CD14-positive monocyte (primary cell): ENCODE results near the gene PTPN9. TPM values are rescaled to one million over a fixed set of nuclear protein-coding genes. Genes with fewer than 3 reads are reported as not detected.

Experiments
- DNase-seq, 3 donors: peaks; one replicate each; pipeline ENCODE4 v3.0.0-alpha.2; 2011 to 2022
- H2AFZ ChIP-seq: 2 replicates; pipeline ENCODE4 v1.6.0; 2012; ENCODE audit warnings: mild to moderate bottlenecking, low read depth, low read length, inconsistent platforms; ENCODE audit not compliant: insufficient read depth, poor library complexity, severe bottlenecking
- H3K27ac ChIP-seq, 2 donors: 1 replicate in 1 of 2; 2 replicates in 1 of 2; pipeline ENCODE4 v1.5.1; 2012 to 2013; ENCODE audit warnings: low read length in 2 of 2, control low read depth in 1 of 2, inconsistent platforms in 1 of 2, low read depth in 1 of 2, mild to moderate bottlenecking in 1 of 2
- H3K27me3 ChIP-seq, 2 donors: one replicate each; pipeline versions ENCODE4 v1.6.0 to v1.6.1; 2011 to 2013; ENCODE audit warnings: low read length in 2 of 2; ENCODE audit not compliant: control insufficient read depth in 2 of 2, insufficient read depth in 2 of 2
- H3K36me3 ChIP-seq, 2 donors: replicated peaks in 1 of 2; 1 replicate in 1 of 2; 2 replicates in 1 of 2; pipeline versions ENCODE4 v1.5.1 to v1.6.1; 2012 to 2013; ENCODE audit warnings: low read length in 2 of 2, control low read depth in 1 of 2, inconsistent platforms in 1 of 2, mild to moderate bottlenecking in 1 of 2; ENCODE audit not compliant: insufficient read depth in 2 of 2, control insufficient read depth in 1 of 2
- H3K4me1 ChIP-seq, 2 donors: 1 replicate in 1 of 2; 2 replicates in 1 of 2; pipeline versions ENCODE4 v1.5.1 to v1.6.1; 2012 to 2013; ENCODE audit warnings: low read length in 2 of 2, control low read depth in 1 of 2, inconsistent platforms in 1 of 2, mild to moderate bottlenecking in 1 of 2, moderate library complexity in 1 of 2; ENCODE audit not compliant: insufficient read depth in 2 of 2, control insufficient read depth in 1 of 2
- H3K4me2 ChIP-seq: replicated peaks from 2 replicates; pipeline ENCODE3; 2012; ENCODE audit warnings: low read length, moderate library complexity, mild to moderate bottlenecking; ENCODE audit not compliant: poor library complexity, severe bottlenecking; ENCODE audit errors: extremely low read depth
- H3K4me3 ChIP-seq, 3 experiments: fragments of 200-600 bp in 1 of 3; sonication (generic) in 1 of 3; replicated peaks in 1 of 3; 1 replicate in 2 of 3; 2 replicates in 1 of 3; pipeline ENCODE4 v1.5.1; 2011 to 2013; ENCODE audit warnings: low read length in 3 of 3, mild to moderate bottlenecking in 3 of 3, control low read depth in 2 of 3, low read depth in 2 of 3, inconsistent platforms in 1 of 3, moderate library complexity in 1 of 3
- H3K79me2 ChIP-seq: 2 replicates; pipeline ENCODE4 v1.6.0; 2012; ENCODE audit warnings: mild to moderate bottlenecking, control low read depth, inconsistent platforms, low read length, moderate library complexity; ENCODE audit not compliant: insufficient read depth
- H3K9ac ChIP-seq: 2 replicates; pipeline ENCODE4 v1.6.0; 2017; ENCODE audit warnings: low read length, mild to moderate bottlenecking; ENCODE audit not compliant: insufficient read depth, poor library complexity, severe bottlenecking
- H3K9me3 ChIP-seq, 2 donors: replicated peaks in 1 of 2; 1 replicate in 1 of 2; 2 replicates in 1 of 2; pipeline versions ENCODE4 v1.5.1 to v1.6.1; 2012 to 2013; ENCODE audit warnings: low read length in 2 of 2, control low read depth in 1 of 2; ENCODE audit not compliant: control insufficient read depth in 1 of 2, insufficient read depth in 1 of 2
- H4K20me1 ChIP-seq: 2 replicates; pipeline ENCODE4 v1.6.0; 2012; ENCODE audit warnings: mild to moderate bottlenecking, low read length, control low read depth, moderate library complexity; ENCODE audit not compliant: insufficient read depth
- H3K27ac Mint-ChIP-seq, 7 donors: one replicate each; pipeline ENCODE4 v1.8.0; 2020; ENCODE audit warnings: mild to moderate bottlenecking in 7 of 7, mixed read lengths in 7 of 7, moderate library complexity in 6 of 7, inconsistent platforms in 2 of 7
- H3K27me3 Mint-ChIP-seq, 3 donors: one replicate each; pipeline ENCODE4 v1.8.0; 2021 to 2022; ENCODE audit warnings: low read depth in 3 of 3, mild to moderate bottlenecking in 3 of 3, mixed read lengths in 3 of 3, moderate library complexity in 3 of 3, inconsistent platforms in 1 of 3
- H3K36me3 Mint-ChIP-seq, 2 donors: one replicate each; pipeline ENCODE4 v1.8.0; 2020; ENCODE audit warnings: mixed read lengths in 2 of 2, inconsistent platforms in 1 of 2, mild to moderate bottlenecking in 1 of 2
- H3K4me1 Mint-ChIP-seq: one replicate; pipeline ENCODE4 v1.8.0; 2020; ENCODE audit warnings: mild to moderate bottlenecking, mixed read lengths
- H3K4me3 Mint-ChIP-seq, 2 donors: one replicate each; pipeline ENCODE4 v1.8.0; 2020; ENCODE audit warnings: mild to moderate bottlenecking in 2 of 2, mixed read lengths in 2 of 2, moderate library complexity in 1 of 2
- H3K9me3 Mint-ChIP-seq, 7 donors: one replicate each; pipeline ENCODE4 v1.8.0; 2020 to 2022; ENCODE audit warnings: mixed read lengths in 7 of 7, mild to moderate bottlenecking in 6 of 7, moderate library complexity in 6 of 7, inconsistent platforms in 2 of 7
- WGBS: methylation state at CpG from one replicate; pipeline ENCODE4 v1.1.5; 2013; ENCODE audit warnings: missing lambda C conversion rate; ENCODE audit not compliant: insufficient coverage; 5-methylcytosine and 5-hydroxymethylcytosine counted together
- intact Hi-C, 2 donors: fragments of 100-400 bp; cut with micrococcal nuclease; formaldehyde crosslinking; loops; one replicate each; pipeline versions ENCODE4 v1.15.0 to v1.15.1; 2023
- polyA plus RNA-seq, 3 donors: library from polyadenylated mRNA; depleted of rRNA in 1 of 3; unstranded in 2 of 3; stranded (reverse) in 1 of 3; fragments of 300-500 nt in 2 of 3; fragments of >200 nt in 1 of 3; fragmentation: Illumina TruSeq in 2 of 3; gene quantifications; 1 replicate in 2 of 3; 2 replicates in 1 of 3; pipeline ENCODE4 v1.2.3, GENCODE V29; 2012 to 2021
- TF ChIP-seq, protein P1 (sequence below): fragments of 200-600 bp; IDR thresholded peaks from one replicate; pipeline ENCODE4 v1.8.0; 2022; ENCODE audit warnings: antibody characterized with exemption, mild to moderate bottlenecking

Gene PTPN9
- polyA plus RNA-seq, 3 donors = 21.1 to 40.1 (median 28.0) TPM

DNA sequence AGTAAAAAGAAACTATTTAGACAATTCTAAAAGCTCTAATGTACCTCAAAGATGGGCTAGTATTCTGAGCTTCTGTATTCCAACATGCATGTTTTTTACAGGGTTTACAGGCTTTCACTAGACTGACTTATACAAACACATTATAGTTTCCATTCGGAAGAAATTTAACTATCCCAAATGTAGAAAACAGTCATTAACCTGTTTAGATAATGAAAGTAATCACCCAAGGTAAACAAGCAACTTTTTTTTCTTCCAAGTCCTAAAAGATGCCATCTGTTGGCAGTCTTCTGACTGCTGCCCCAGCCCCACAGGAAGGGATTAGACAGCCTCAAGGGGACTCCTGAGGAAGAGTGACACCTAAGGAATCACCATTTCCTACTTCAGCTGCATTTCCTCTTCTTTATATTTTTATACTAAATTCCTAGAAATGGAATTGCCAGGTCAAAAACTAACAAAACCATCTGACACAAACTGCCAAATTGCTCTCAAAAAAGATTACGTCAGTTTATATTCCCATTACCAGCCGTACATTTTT is 153.1 kb downstream of the PTPN9 start:
- H3K4me1 Mint-ChIP-seq = peaks cover 2% of the 10 kb centered on the region
- H3K27me3 ChIP-seq = no peaks in the 10 kb centered on the region
- DNase-seq = no peak
- peaks cover 52 to 89% of the 10 kb centered on the region in 2 donors for H3K36me3 ChIP-seq
- H3K4me3 ChIP-seq = no peak overlapping the region
- H3K9ac ChIP-seq = no peak overlapping the region
- intact Hi-C loops = no loop called here
- peaks cover 50% of the 10 kb centered on the region for H4K20me1 ChIP-seq
- no peaks in the 10 kb centered on the region for H3K9me3 Mint-ChIP-seq
- H3K79me2 ChIP-seq = peaks cover 63% of the 10 kb centered on the region
- no peaks in the 10 kb centered on the region for H3K9me3 ChIP-seq
- H3K4me3 Mint-ChIP-seq = no peak overlapping the region
- H3K36me3 Mint-ChIP-seq = peaks cover 51 to 66% of the 10 kb centered on the region in 2 donors
- peaks cover 0 to under 1% of the 10 kb centered on the region in 2 donors for H3K4me1 ChIP-seq
- H2AFZ ChIP-seq = no peak overlapping the region
- no peak overlapping the region for H3K4me2 ChIP-seq
- TF ChIP-seq, protein P1, sequence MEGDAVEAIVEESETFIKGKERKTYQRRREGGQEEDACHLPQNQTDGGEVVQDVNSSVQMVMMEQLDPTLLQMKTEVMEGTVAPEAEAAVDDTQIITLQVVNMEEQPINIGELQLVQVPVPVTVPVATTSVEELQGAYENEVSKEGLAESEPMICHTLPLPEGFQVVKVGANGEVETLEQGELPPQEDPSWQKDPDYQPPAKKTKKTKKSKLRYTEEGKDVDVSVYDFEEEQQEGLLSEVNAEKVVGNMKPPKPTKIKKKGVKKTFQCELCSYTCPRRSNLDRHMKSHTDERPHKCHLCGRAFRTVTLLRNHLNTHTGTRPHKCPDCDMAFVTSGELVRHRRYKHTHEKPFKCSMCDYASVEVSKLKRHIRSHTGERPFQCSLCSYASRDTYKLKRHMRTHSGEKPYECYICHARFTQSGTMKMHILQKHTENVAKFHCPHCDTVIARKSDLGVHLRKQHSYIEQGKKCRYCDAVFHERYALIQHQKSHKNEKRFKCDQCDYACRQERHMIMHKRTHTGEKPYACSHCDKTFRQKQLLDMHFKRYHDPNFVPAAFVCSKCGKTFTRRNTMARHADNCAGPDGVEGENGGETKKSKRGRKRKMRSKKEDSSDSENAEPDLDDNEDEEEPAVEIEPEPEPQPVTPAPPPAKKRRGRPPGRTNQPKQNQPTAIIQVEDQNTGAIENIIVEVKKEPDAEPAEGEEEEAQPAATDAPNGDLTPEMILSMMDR = no peak
- no CpG with 5 or more reads among the region's 3 CpGs for WGBS
- no peak overlapping the region for H3K27ac Mint-ChIP-seq
- peaks cover 0 to 2% (median 2%) of the 10 kb centered on the region in 3 donors for H3K27me3 Mint-ChIP-seq
- no peak overlapping the region for H3K27ac ChIP-seq

DNA sequence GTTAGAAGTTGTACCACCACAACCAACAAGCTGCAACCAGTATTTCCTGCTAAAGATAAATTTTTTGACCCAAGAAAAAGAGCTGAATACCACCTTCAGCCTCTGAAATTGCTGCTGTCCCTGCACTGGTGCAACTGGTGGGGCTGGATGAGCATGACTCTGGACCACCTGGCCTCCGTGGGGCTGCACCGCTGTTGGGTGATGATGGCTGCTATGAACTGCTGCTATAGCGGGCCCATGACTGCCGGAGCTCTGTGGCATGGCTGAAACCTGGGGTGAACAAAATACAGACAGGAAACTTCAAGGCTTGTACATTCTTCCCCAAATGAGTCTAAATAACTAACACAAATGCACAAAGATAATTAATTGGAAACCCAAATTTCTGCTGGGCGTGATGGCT is 156.6 kb downstream of the PTPN9 start:
- H3K27me3 ChIP-seq = no peaks in the 10 kb centered on the region
- H3K36me3 ChIP-seq = peaks cover 52 to 96% of the 10 kb centered on the region in 2 donors
- H4K20me1 ChIP-seq = peaks cover 25% of the 10 kb centered on the region
- H3K4me2 ChIP-seq = no peak overlapping the region
- Mint-ChIP-seq H3K4me1 (no peaks in the 10 kb centered on the region), H3K4me3 (no peak overlapping the region), H3K27me3 (peaks cover 0 to 2% (median 0%) of the 10 kb centered on the region in 3 donors), H3K36me3 (peaks cover 47 to 72% of the 10 kb centered on the region in 2 donors), H3K9me3 (no peaks in the 10 kb centered on the region), H3K27ac (peak overlapping the region in 1 of 7 donors; percentile 31)
- WGBS = 100% methylated on average over 3 of the region's 5 CpGs
- no peak for DNase-seq
- TF ChIP-seq, protein P1 = no peak
- H3K9ac ChIP-seq = no peak overlapping the region
- intact Hi-C loops = no loop called here
- H3K9me3 ChIP-seq = no peaks in the 10 kb centered on the region
- no peaks in the 10 kb centered on the region for H3K4me1 ChIP-seq
- H2AFZ ChIP-seq = no peak overlapping the region
- peaks cover 31% of the 10 kb centered on the region for H3K79me2 ChIP-seq
- no peak overlapping the region for H3K27ac ChIP-seq
- no peak overlapping the region for H3K4me3 ChIP-seq
